Mesendoderm (in vitro differentiated cells): ENCODE data around the gene PRDM2.

ENCODE experiments used
- DNase-seq: peaks from one replicate; pipeline ENCODE4 v3.0.0; 2013
- H2AK5ac ChIP-seq: 2 replicates; pipeline ENCODE4 v1.6.1; 2013; ENCODE audit warnings: low read length, inconsistent platforms
- H2BK120ac ChIP-seq: 2 replicates; pipeline ENCODE4 v1.6.1; 2013; ENCODE audit warnings: low read depth, mild to moderate bottlenecking, low read length, moderate library complexity, mixed read lengths
- H2BK15ac ChIP-seq: replicated peaks from 2 replicates; pipeline ENCODE4 v1.6.1; 2013; ENCODE audit warnings: low read depth, mild to moderate bottlenecking, moderate library complexity
- H2BK5ac ChIP-seq: 2 replicates; pipeline ENCODE4 v1.6.1; 2013; ENCODE audit warnings: low read length, inconsistent platforms
- H3K18ac ChIP-seq: 2 replicates; pipeline ENCODE4 v1.6.1; 2013; ENCODE audit warnings: mild to moderate bottlenecking, low read length, mixed read lengths
- H3K23ac ChIP-seq: one replicate; pipeline ENCODE4 v1.6.1; 2013; ENCODE audit warnings: low read length
- H3K27ac ChIP-seq: 2 replicates; pipeline ENCODE4 v1.5.1; 2013; ENCODE audit warnings: low read depth, mild to moderate bottlenecking, inconsistent platforms, low read length, moderate library complexity
- H3K27me3 ChIP-seq: 2 replicates; pipeline ENCODE4 v1.6.1; 2013; ENCODE audit warnings: low read length, control low read depth, mild to moderate bottlenecking, inconsistent platforms; ENCODE audit not compliant: insufficient read depth, poor library complexity
- H3K36me3 ChIP-seq: 2 replicates; pipeline ENCODE4 v1.6.1; 2013; ENCODE audit warnings: low read length, inconsistent platforms; ENCODE audit not compliant: control insufficient read depth, insufficient read depth
- H3K4ac ChIP-seq: one replicate; pipeline ENCODE4 v1.6.1; 2013; ENCODE audit warnings: low read depth, mild to moderate bottlenecking, low read length, moderate library complexity
- H3K4me1 ChIP-seq: 2 replicates; pipeline ENCODE4 v1.6.1; 2013; ENCODE audit warnings: low read depth, low read length, inconsistent platforms; ENCODE audit not compliant: control insufficient read depth
- H3K4me2 ChIP-seq: 2 replicates; pipeline ENCODE4 v1.6.1; 2013; ENCODE audit warnings: low read length
- H3K4me3 ChIP-seq: 2 replicates; pipeline ENCODE4 v1.5.1; 2013; ENCODE audit warnings: mild to moderate bottlenecking, low read length
- H3K56ac ChIP-seq: one replicate; pipeline ENCODE4 v1.6.1; 2013; ENCODE audit warnings: low read length
- H3K79me1 ChIP-seq: 2 replicates; pipeline ENCODE4 v1.6.1; 2013; ENCODE audit warnings: low read length, inconsistent platforms
- H3K79me2 ChIP-seq: 2 replicates; pipeline ENCODE4 v1.6.1; 2013; ENCODE audit warnings: mild to moderate bottlenecking, low read length; ENCODE audit not compliant: control insufficient read depth, insufficient read depth
- H3K9ac ChIP-seq: 2 replicates; pipeline ENCODE4 v1.6.1; 2013; ENCODE audit warnings: low read length, inconsistent platforms
- H4K5ac ChIP-seq: one replicate; pipeline ENCODE4 v1.6.1; 2013; ENCODE audit warnings: low read length
- H4K8ac ChIP-seq: one replicate; pipeline ENCODE4 v1.6.1; 2013; ENCODE audit warnings: low read depth, mild to moderate bottlenecking, control low read depth, low read length, moderate library complexity
- WGBS: extraction: QIAGEN DNeasy Blood & Tissue Kit; methylation state at CpG from one replicate; pipeline ENCODE4 v1.1.7; 2013; ENCODE audit warnings: low lambda C conversion rate, missing lambda C conversion rate; ENCODE audit not compliant: insufficient coverage; ENCODE audit errors: extremely low coverage; 5-methylcytosine and 5-hydroxymethylcytosine counted together

The PRDM2 gene

DNA sequence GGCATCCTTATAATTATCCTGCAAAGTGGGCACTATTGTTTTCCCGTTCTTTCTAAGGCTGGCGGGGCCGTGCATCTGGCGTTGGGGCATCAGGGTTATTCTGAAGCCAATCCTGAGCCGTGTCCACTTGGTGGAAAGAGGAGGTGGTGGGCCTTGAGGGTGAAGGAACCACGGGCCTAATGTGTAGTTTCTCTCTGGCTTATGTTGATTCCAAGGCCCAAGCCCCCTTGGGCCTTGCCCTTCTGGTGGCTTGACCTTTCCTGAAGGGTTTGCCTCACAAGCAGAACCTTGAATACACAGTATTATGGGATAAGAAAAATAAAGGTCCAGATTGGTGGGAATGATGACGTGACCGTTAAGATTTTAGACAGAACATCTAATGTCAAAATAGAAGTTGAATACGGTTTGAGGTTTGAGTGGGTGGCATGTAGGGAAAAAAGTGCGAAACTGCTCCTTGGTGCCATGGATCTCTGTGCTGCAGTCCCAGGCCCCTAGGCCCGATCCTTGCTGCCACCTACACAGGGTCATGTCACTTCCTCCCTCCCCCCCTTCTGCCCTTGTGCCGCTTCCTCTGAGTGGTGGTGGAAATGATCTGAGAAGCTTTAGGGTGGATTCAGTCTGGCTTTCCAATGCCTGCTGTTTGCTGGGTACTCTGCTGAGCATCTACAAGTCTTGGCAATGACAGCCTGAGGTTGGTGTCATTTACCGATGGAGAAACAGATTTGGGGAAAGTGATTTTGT is 90.5 kb downstream of the PRDM2 start:
- Histone ChIP-seq H2BK15ac (no peak overlapping the region), H3K27ac (no peak overlapping the region), H4K5ac (no peak overlapping the region), H3K4me3 (no peak overlapping the region), H3K79me1 (peaks cover 3% of the 10 kb centered on the region), H4K8ac (no peak overlapping the region), H3K27me3 (no peaks in the 10 kb centered on the region), H3K4ac (no peak overlapping the region), H3K4me2 (no peak overlapping the region), H3K23ac (no peak overlapping the region), H3K18ac (no peak overlapping the region), H3K9ac (no peak overlapping the region), H3K56ac (no peak overlapping the region), H2BK5ac (no peak overlapping the region), H3K4me1 (no peaks in the 10 kb centered on the region), H3K36me3 (no peaks in the 10 kb centered on the region), H2AK5ac (no peak overlapping the region), H3K79me2 (no peaks in the 10 kb centered on the region), H2BK120ac (no peak overlapping the region)
- DNase-seq: no peak
- 100% methylated on average over 3 of the region's 13 CpGs for WGBS

DNA sequence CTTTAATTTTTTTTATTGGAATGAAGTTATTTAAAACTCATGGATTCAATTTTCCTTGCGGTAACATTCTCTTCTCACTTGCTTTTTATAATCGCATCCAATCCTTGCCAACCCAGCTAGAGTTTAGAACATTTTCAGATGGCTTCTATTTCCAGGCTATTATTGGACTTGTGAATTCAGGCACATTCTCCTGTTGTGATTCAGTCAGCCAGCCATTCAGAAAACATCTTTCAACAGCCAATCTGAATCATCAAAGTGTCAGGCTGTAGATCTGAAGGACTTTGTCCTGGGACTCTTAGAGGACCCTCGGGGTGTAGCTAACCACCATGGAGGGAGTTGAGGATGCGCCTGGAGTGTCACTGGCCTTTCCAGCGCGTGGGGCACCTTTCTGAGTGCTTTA is 92.4 kb downstream of the PRDM2 start:
- Histone ChIP-seq H2AK5ac (no peak overlapping the region), H3K27ac (no peak overlapping the region), H3K18ac (no peak overlapping the region), H3K36me3 (no peaks in the 10 kb centered on the region), H3K27me3 (no peaks in the 10 kb centered on the region), H3K4me1 (no peaks in the 10 kb centered on the region), H2BK120ac (no peak overlapping the region), H4K5ac (no peak overlapping the region), H4K8ac (no peak overlapping the region), H3K4me2 (no peak overlapping the region), H3K4ac (no peak overlapping the region), H2BK5ac (no peak overlapping the region), H3K79me2 (no peaks in the 10 kb centered on the region), H3K56ac (no peak overlapping the region), H3K23ac (no peak overlapping the region), H2BK15ac (no peak overlapping the region), H3K79me1 (no peaks in the 10 kb centered on the region), H3K9ac (no peak overlapping the region), H3K4me3 (no peak overlapping the region)
- WGBS: no CpG with 5 or more reads among the region's 6 CpGs
- no peak for DNase-seq

DNA sequence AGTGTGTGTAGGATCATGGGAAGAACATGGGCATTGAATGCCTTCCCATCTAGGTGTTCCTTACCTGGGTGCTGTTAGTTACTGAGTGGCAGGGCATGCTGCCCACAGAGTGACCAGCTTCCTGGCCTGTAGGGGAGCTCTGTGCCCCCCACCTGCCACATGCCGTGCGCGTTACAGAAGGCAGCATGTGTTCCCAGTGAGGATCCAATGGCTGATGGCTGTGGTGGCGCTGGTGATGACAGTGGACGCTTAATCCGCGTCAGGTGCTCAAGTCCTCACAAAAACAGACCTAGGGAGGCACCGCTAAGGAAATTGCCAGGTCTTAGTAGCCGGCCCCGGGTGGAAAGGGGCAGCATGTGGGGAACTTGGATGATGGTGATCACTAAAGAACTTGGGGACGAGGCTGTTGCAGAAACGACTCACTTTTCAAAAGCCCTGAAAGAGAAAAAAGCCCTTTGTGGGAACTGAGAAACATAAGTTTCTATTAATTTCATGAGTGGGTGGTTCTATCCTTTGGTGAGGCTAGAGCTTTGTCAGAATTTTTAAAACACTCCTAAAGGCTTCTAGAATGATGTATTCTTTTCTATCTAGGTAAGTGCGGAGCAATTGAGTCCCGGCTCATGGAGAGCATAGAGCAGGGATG is 93.2 kb downstream of the PRDM2 start:
- Histone ChIP-seq H3K27me3 (no peaks in the 10 kb centered on the region), H3K4me3 (no peak overlapping the region)
- no CpG with 5 or more reads among the region's 14 CpGs for WGBS

DNA sequence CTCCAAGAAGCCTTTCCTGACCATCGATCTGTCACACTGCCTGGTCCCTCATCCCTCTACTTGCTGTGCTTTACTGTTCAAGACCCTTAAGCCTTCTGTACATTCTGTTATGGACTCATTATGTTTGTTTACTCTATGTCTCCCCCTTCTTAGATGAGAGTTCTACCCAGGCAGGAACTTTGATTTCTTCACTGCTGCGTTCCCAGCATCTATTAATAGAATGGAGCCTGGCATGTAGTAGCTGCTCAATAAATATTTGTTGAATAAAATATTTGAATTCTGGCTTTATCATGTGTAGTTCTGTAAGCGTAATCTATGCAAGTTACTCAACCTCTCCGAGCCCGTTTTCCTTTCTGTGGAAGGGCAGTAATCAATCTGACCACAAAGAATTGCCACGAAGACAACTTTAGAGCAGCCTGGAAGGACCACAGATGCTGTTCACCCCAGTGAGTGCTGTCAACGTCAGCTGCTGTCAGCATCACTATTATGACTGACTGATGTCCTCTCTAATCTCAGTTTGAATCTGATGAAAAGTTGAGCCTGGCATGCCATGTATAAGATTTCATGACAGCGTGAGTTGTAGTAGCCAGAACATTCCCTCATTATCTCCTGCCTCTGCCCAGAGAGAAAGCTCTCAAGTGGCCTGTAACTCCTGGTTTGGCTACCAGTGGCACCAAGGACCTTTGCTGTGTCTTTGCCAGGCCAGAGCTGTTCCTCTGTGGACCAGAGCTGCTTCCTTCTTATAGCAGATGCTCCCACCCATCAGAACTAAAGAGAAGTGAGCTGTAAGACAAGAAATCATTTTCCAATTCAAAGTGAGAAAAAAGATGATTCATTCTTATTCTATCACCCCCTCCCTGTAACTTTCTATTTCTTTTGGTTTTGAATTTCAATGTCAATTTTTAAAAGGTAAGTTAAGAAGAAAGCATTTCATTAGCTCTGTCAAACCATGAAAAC is 94.5 kb downstream of the PRDM2 start:
- Histone ChIP-seq H3K79me2 (no peaks in the 10 kb centered on the region), H3K27ac (no peak overlapping the region), H3K4me2 (no peak overlapping the region), H3K27me3 (no peaks in the 10 kb centered on the region), H3K79me1 (no peaks in the 10 kb centered on the region), H3K4me1 (no peaks in the 10 kb centered on the region), H3K9ac (no peak overlapping the region), H3K18ac (no peak overlapping the region), H3K4ac (no peak overlapping the region), H3K23ac (no peak overlapping the region), H2BK15ac (no peak overlapping the region), H2BK120ac (no peak overlapping the region), H3K56ac (no peak overlapping the region), H2AK5ac (no peak overlapping the region), H4K5ac (no peak overlapping the region), H3K36me3 (no peaks in the 10 kb centered on the region), H3K4me3 (no peak overlapping the region), H4K8ac (no peak overlapping the region), H2BK5ac (no peak overlapping the region)
- WGBS: no CpG with 5 or more reads among the region's 8 CpGs
- DNase-seq: no peak

More for the DNA sequence above, 93.2 kb downstream of the PRDM2 start:
- H3K4ac ChIP-seq: no peak overlapping the region
- no peak overlapping the region for H3K4me2 ChIP-seq
- no peak overlapping the region for H2BK120ac ChIP-seq
- H3K4me1 ChIP-seq: no peaks in the 10 kb centered on the region
- H3K18ac ChIP-seq: no peak overlapping the region
- H3K23ac ChIP-seq: no peak overlapping the region
- H2BK5ac ChIP-seq: no peak overlapping the region
- no peak overlapping the region for H3K27ac ChIP-seq
- H3K79me2 ChIP-seq: no peaks in the 10 kb centered on the region
- no peak overlapping the region for H2AK5ac ChIP-seq
- no peak overlapping the region for H2BK15ac ChIP-seq
- no peak overlapping the region for H3K56ac ChIP-seq
- H4K8ac ChIP-seq: no peak overlapping the region
- H3K36me3 ChIP-seq: no peaks in the 10 kb centered on the region
- DNase-seq: no peak
- H3K9ac ChIP-seq: no peak overlapping the region
- no peaks in the 10 kb centered on the region for H3K79me1 ChIP-seq
- no peak overlapping the region for H4K5ac ChIP-seq

DNA sequence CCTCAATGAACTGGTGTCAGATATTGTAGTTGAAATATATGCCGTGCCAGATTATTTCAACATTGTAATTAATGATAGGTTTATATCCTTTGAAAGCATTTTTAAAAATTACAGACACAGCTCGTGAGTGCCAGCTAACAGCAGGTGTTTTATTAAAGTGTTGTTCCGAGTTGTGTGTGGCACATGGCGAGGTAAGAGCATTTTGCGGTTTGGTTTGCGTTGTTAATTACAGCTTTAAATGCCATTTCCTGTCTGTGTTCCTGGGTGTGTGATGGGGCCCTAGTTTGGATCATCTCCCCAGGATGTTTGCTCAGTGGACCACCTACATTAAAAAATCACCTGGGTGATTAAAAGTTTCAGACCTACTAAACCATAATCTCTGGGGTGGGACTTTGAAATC is 97.4 kb downstream of the PRDM2 start:
- Histone ChIP-seq H2BK5ac (no peak overlapping the region), H3K27ac (no peak overlapping the region), H3K9ac (no peak overlapping the region), H3K4me2 (no peak overlapping the region), H3K27me3 (no peaks in the 10 kb centered on the region), H3K56ac (no peak overlapping the region), H2BK120ac (no peak overlapping the region), H2BK15ac (no peak overlapping the region), H3K4me3 (no peak overlapping the region), H3K23ac (no peak overlapping the region), H4K5ac (no peak overlapping the region), H2AK5ac (no peak overlapping the region), H4K8ac (no peak overlapping the region), H3K18ac (no peak overlapping the region), H3K36me3 (no peaks in the 10 kb centered on the region), H3K4ac (no peak overlapping the region), H3K79me2 (no peaks in the 10 kb centered on the region), H3K4me1 (no peaks in the 10 kb centered on the region), H3K79me1 (no peaks in the 10 kb centered on the region)
- no CpG with 5 or more reads among the region's 6 CpGs for WGBS
- no peak for DNase-seq
